HUES64 (cell line): Measurements from ENCODE around the gene GALNS.

Experiments used
- H3K27ac ChIP-seq: 2 replicates; pipeline ENCODE4 v1.7.0; 2013; ENCODE audit warnings: low read depth, low read length, inconsistent platforms
- H3K27me3 ChIP-seq: 2 replicates; pipeline ENCODE4 v1.6.1; 2013; ENCODE audit warnings: mild to moderate bottlenecking, low read length; ENCODE audit not compliant: insufficient read depth
- H3K36me3 ChIP-seq: 2 replicates; pipeline ENCODE4 v1.6.1; 2013; ENCODE audit warnings: mild to moderate bottlenecking, low read length; ENCODE audit not compliant: insufficient read depth
- H3K4me1 ChIP-seq: 2 replicates; pipeline ENCODE4 v1.6.1; 2013; ENCODE audit warnings: mild to moderate bottlenecking, low read length, moderate library complexity; ENCODE audit not compliant: insufficient read depth
- H3K4me3 ChIP-seq: 2 replicates; pipeline ENCODE4 v1.5.1; 2013; ENCODE audit warnings: mild to moderate bottlenecking, low read length, moderate library complexity
- H3K9ac ChIP-seq: 2 replicates; pipeline ENCODE4 v1.6.1; 2013; ENCODE audit warnings: mild to moderate bottlenecking, low read depth, low read length
- H3K9me3 ChIP-seq: 2 replicates; pipeline ENCODE4 v1.6.1; 2013; ENCODE audit warnings: low read depth, low read length; ENCODE audit not compliant: insufficient read depth
- WGBS: fragments of 150-250, 120-280 bp; methylation state at CpG from one replicate; pipeline ENCODE4 v1.1.7; 2013; ENCODE audit warnings: missing lambda C conversion rate; 5-methylcytosine and 5-hydroxymethylcytosine counted together

The GALNS gene

GRCh38 chr16:88839745-88840599 is 16.8 kb downstream of the GALNS start:
- H3K27me3 ChIP-seq: no peaks in the 10 kb centered on the region
- no peaks in the 10 kb centered on the region for H3K9me3 ChIP-seq
- no peak overlapping the region for H3K4me3 ChIP-seq
- WGBS: 95% methylated on average over 24 of the region's 24 CpGs
- no peaks in the 10 kb centered on the region for H3K4me1 ChIP-seq
- peaks cover 19% of the 10 kb centered on the region for H3K36me3 ChIP-seq
- H3K27ac ChIP-seq: no peak overlapping the region
- no peak overlapping the region for H3K9ac ChIP-seq

DNA sequence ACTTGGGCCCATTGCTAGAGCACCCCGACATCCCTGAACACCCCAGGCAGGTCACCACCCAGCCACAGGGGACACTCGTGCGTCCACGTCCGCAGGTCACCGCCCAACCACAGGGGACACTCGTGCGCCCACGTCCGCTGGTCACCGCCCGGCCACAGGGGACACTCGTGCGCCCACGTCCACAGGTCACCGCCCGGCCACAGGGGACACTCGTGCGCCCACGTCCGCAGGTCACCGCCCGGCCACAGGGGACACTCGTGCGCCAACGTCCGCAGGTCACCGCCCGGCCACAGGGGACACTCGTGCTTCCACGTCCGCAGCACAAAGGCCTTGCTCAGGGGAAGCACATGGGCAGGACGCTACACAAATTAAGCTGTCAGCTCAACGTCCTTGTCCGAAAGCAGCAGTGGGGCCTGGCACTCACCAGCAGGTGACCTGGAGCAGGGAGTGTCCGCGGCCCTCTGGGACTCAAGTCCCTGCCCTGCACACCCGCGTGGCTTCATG is 17.7 kb downstream of the GALNS start:
- WGBS: 95% methylated on average over 39 of the region's 39 CpGs
- Histone ChIP-seq H3K9me3 (no peaks in the 10 kb centered on the region), H3K36me3 (peaks cover 21% of the 10 kb centered on the region), H3K27ac (no peak overlapping the region), H3K9ac (no peak overlapping the region), H3K4me3 (no peak overlapping the region), H3K4me1 (no peaks in the 10 kb centered on the region), H3K27me3 (no peaks in the 10 kb centered on the region)

DNA sequence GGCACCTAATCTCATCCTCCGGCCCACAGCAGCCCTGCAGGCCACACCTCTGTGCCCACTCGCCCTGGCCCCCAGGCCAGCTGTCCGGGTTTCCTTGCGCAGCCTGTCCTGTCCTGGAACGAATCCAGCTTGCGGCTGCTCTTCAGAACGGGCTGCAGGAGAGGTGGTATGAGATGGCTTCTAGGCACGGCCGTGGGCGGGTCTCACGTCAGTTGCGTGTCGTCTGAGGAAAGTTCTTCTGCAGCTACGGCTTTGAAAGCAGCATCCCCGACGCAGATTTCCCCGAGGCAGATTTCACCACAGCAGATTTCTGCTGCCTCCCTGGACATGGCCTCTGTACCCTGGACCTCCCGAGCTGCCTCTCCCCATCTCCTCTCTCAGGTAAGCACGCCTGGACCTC is 18.2 kb downstream of the GALNS start:
- Histone ChIP-seq H3K4me3 (no peak overlapping the region), H3K27ac (no peak overlapping the region), H3K36me3 (peaks cover 21% of the 10 kb centered on the region), H3K9me3 (no peaks in the 10 kb centered on the region), H3K4me1 (no peaks in the 10 kb centered on the region), H3K27me3 (no peaks in the 10 kb centered on the region), H3K9ac (no peak overlapping the region)
- 95% methylated on average over 19 of the region's 19 CpGs for WGBS

DNA sequence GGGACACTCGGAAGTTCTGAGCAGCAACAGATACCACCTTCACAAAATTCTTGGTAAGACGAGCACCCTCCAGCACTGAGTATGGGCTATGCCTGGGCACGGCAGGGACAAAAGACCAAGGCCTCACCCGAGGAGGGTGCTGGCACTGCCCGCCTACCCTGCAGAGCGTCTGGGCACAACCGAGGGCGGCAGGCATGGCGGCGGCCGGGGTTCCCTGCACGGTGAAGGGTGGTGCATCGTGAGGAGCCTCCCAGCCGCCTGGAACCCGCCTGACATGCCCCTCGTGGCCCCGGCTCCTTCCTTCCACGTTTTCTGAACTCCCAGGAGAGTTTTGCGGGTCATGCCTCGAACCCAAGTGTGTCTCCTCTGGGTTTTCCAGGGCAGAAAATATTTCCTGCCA is 18.9 kb downstream of the GALNS start:
- no peaks in the 10 kb centered on the region for H3K9me3 ChIP-seq
- peaks cover 21% of the 10 kb centered on the region for H3K36me3 ChIP-seq
- H3K27ac ChIP-seq: no peak overlapping the region
- H3K4me1 ChIP-seq: no peaks in the 10 kb centered on the region
- H3K9ac ChIP-seq: no peak overlapping the region
- H3K27me3 ChIP-seq: no peaks in the 10 kb centered on the region
- no peak overlapping the region for H3K4me3 ChIP-seq
- WGBS: 95% methylated on average over 20 of the region's 20 CpGs

GRCh38 chr16:88836791-88837190 is 20.0 kb downstream of the GALNS start:
- Histone ChIP-seq H3K4me3 (no peak overlapping the region), H3K36me3 (peaks cover 21% of the 10 kb centered on the region), H3K9me3 (no peaks in the 10 kb centered on the region), H3K27ac (no peak overlapping the region), H3K27me3 (no peaks in the 10 kb centered on the region), H3K9ac (no peak overlapping the region), H3K4me1 (no peaks in the 10 kb centered on the region)
- 96% methylated on average over 17 of the region's 17 CpGs for WGBS

- Histone ChIP-seq H3K27me3 (no peaks in the 10 kb centered on the region), H3K9me3 (no peaks in the 10 kb centered on the region), H3K9ac (no peak overlapping the region), H3K36me3 (peaks cover 21% of the 10 kb centered on the region), H3K4me1 (no peaks in the 10 kb centered on the region), H3K27ac (no peak overlapping the region), H3K4me3 (no peak overlapping the region)
- 93% methylated on average over 33 of the region's 33 CpGs for WGBS
Measured at GRCh38 chr16:88835818-88836217, 20.9 kb downstream of the GALNS start.

GRCh38 chr16:88835383-88835782 is 21.4 kb downstream of the GALNS start:
- H3K27me3 ChIP-seq: no peaks in the 10 kb centered on the region
- WGBS: 90% methylated on average over 11 of the region's 11 CpGs

DNA sequence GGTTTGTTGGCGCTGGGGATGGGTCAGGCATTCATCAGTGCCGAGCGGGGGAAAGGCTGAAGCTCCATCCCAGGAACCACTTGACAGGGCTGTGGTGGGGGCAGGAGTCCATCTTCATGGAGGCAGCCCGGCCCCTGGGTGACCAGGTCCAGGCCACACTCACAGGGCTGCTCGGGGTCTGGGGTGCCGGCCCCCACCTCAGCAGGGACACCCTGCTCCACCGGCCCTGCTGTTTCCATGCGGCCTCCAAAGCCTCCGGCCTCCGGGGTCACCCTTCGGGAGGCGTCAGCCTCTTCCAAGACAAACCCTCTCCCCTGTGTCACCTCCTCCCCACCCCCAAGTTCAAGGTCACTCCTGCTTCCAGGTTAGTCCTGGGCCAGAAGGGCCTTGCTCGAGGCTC is 22.1 kb downstream of the GALNS start:
- H3K36me3 ChIP-seq: peaks cover 12% of the 10 kb centered on the region
- no peaks in the 10 kb centered on the region for H3K9me3 ChIP-seq
- H3K9ac ChIP-seq: no peak overlapping the region
- 87% methylated on average over 13 of the region's 13 CpGs for WGBS
- H3K27ac ChIP-seq: no peak overlapping the region
- no peaks in the 10 kb centered on the region for H3K27me3 ChIP-seq
- no peak overlapping the region for H3K4me3 ChIP-seq
- H3K4me1 ChIP-seq: no peaks in the 10 kb centered on the region

More at GRCh38 chr16:88835383-88835782, 21.4 kb downstream of the GALNS start:
- Histone ChIP-seq H3K4me1 (no peaks in the 10 kb centered on the region), H3K36me3 (peaks cover 20% of the 10 kb centered on the region), H3K9me3 (no peaks in the 10 kb centered on the region), H3K9ac (no peak overlapping the region), H3K27ac (no peak overlapping the region), H3K4me3 (no peak overlapping the region)

DNA sequence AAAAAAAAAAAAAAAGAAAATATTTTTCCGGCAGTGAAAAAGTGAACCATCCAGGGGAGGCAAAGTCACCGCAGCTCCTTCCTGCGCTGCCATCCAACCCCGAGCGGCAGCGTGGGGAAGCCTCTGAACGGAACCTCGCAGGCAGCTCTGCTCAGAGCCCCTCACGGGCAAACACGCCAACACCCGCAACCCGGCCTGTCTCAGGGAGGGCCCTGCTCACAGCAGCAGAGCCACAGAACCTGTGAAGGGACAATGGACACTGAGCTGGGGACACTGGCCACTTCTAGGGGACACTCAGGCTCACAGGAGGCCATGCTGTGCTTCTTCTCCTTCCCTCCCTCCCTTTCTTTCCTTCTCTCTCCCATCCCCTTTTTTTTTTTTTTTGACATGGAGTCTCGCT is 23.7 kb downstream of the GALNS start:
- Histone ChIP-seq H3K27ac (no peak overlapping the region), H3K36me3 (peaks cover 8% of the 10 kb centered on the region; the same call in 1 of the 2 replicates), H3K4me1 (no peaks in the 10 kb centered on the region), H3K4me3 (no peak overlapping the region), H3K27me3 (no peaks in the 10 kb centered on the region), H3K9ac (no peak overlapping the region), H3K9me3 (no peaks in the 10 kb centered on the region)
- WGBS: 97% methylated on average over 13 of the region's 13 CpGs

GRCh38 chr16:88831838-88832237 is 24.9 kb downstream of the GALNS start:
- Histone ChIP-seq H3K36me3 (peaks cover 8% of the 10 kb centered on the region; the same call in 1 of the 2 replicates), H3K27me3 (no peaks in the 10 kb centered on the region), H3K9me3 (no peaks in the 10 kb centered on the region), H3K9ac (no peak overlapping the region), H3K27ac (no peak overlapping the region), H3K4me3 (no peak overlapping the region), H3K4me1 (no peaks in the 10 kb centered on the region)
- 85% methylated on average over 13 of the region's 13 CpGs for WGBS

GRCh38 chr16:88830783-88831182 is 26.0 kb downstream of the GALNS start:
- H3K4me3 ChIP-seq: no peak overlapping the region
- H3K36me3 ChIP-seq: peaks cover 8% of the 10 kb centered on the region; the same call in 1 of the 2 replicates
- H3K9ac ChIP-seq: no peak overlapping the region
- no peak overlapping the region for H3K27ac ChIP-seq
- H3K9me3 ChIP-seq: no peaks in the 10 kb centered on the region
- WGBS: 94% methylated on average over 14 of the region's 14 CpGs
- no peaks in the 10 kb centered on the region for H3K4me1 ChIP-seq
- H3K27me3 ChIP-seq: no peaks in the 10 kb centered on the region
